HepG2 (cell line): ENCODE measurements around the gene FBXL2.

Source experiments
- ATF7 ChIP-seq, 2 experiments: fragments of 450-650 bp in 1 of 2; sonication (generic) in 1 of 2; formaldehyde crosslinking in 1 of 2; IDR thresholded peaks; 2 replicates each; pipeline versions ENCODE4 v1.4.0 to v1.6.1; 2016 to 2020; ENCODE audit warnings: antibody characterized with exemption in 1 of 2, mild to moderate bottlenecking in 1 of 2, missing genetic modification reagents in 1 of 2
- BCLAF1 ChIP-seq: fragments of 450-650 bp; IDR thresholded peaks from 2 replicates; pipeline ENCODE4 v1.6.1; 2017; ENCODE audit warnings: mild to moderate bottlenecking
- JUND ChIP-seq: sonication (generic); formaldehyde crosslinking; IDR thresholded peaks from 2 replicates; pipeline ENCODE4 v1.8.0; 2022; ENCODE audit warnings: mild to moderate bottlenecking, missing genetic modification reagents
- POLR2A ChIP-seq, 2 experiments: IDR thresholded peaks; 2 replicates each; pipeline ENCODE4 v1.6.1; 2011; ENCODE audit warnings: low read depth in 2 of 2, low read length in 2 of 2, mild to moderate bottlenecking in 1 of 2, moderate library complexity in 1 of 2; ENCODE audit not compliant: insufficient read depth in 1 of 2
- SMARCE1 ChIP-seq: fragments of 450-650 bp; IDR thresholded peaks from 2 replicates; pipeline ENCODE4 v1.6.1; 2017; ENCODE audit warnings: borderline replicate concordance
- TBP ChIP-seq: sonication (generic); formaldehyde crosslinking; IDR thresholded peaks from 2 replicates; pipeline ENCODE4 v1.5.0; 2020; ENCODE audit warnings: missing genetic modification reagents
- TOE1 ChIP-seq: sonication (generic); formaldehyde crosslinking; IDR thresholded peaks from 2 replicates; pipeline ENCODE4 v1.4.0; 2020; ENCODE audit warnings: mild to moderate bottlenecking, missing genetic modification reagents
- TP53 ChIP-seq: sonication (generic); formaldehyde crosslinking; conservative IDR thresholded peaks from 2 replicates; pipeline ENCODE4 v1.4.0; 2020; ENCODE audit warnings: missing genetic modification reagents
- USF2 ChIP-seq, 2 experiments: sonication (generic) in 1 of 2; formaldehyde crosslinking in 1 of 2; IDR thresholded peaks; 2 replicates each; pipeline versions ENCODE4 v1.5.1 to v1.6.1; 2011 to 2020; ENCODE audit warnings: borderline replicate concordance in 1 of 2, low read depth in 1 of 2, low read length in 1 of 2, mild to moderate bottlenecking in 1 of 2, missing genetic modification reagents in 1 of 2, moderate library complexity in 1 of 2
- ZBTB44 ChIP-seq: sonication (generic); formaldehyde crosslinking; IDR thresholded peaks from 2 replicates; pipeline ENCODE4 v1.4.0; 2020; ENCODE audit warnings: missing genetic modification reagents
- ZNF282 ChIP-seq: fragments of 450-650 bp; IDR thresholded peaks from 2 replicates; pipeline ENCODE4 v1.6.1; 2018; ENCODE audit not compliant: partially characterized antibody
- TF ChIP-seq, protein P1 (sequence below), 2 experiments: sonication (generic) in 1 of 2; formaldehyde crosslinking in 1 of 2; IDR thresholded peaks; 2 replicates each; pipeline versions ENCODE4 v1.4.0 to v1.6.1; 2018 to 2020; ENCODE audit warnings: missing genetic modification reagents in 2 of 2, borderline replicate concordance in 1 of 2, low read depth in 1 of 2, mild to moderate bottlenecking in 1 of 2, missing biosample characterization in 1 of 2
- TF ChIP-seq, protein P2 (sequence below): sonication (generic); formaldehyde crosslinking; IDR thresholded peaks from 2 replicates; pipeline ENCODE4 v1.5.0; 2020; ENCODE audit warnings: mild to moderate bottlenecking, missing genetic modification reagents
- TF ChIP-seq, protein P3 (sequence below): IDR thresholded peaks from 2 replicates; pipeline ENCODE4 v1.6.1; 2016; ENCODE audit warnings: low read depth, control low read depth

- TF ChIP-seq ATF7 (IDR thresholded peaks at IDR 0.05) = no peak
- TF ChIP-seq ATF7 (CRISPR knock-in tag; IDR thresholded peaks at IDR 0.05) = no peak
- no peak for TF ChIP-seq POLR2A (IDR thresholded peaks at IDR 0.05; ENCODE audit: insufficient read depth in 1 of 2, low read depth in 2 of 2, low read length in 2 of 2)
- no peak for TF ChIP-seq SMARCE1
- TF ChIP-seq TOE1 (CRISPR knock-in tag) = no peak
- TF ChIP-seq TBP (CRISPR knock-in tag) = no peak
- TF ChIP-seq, protein P1, sequence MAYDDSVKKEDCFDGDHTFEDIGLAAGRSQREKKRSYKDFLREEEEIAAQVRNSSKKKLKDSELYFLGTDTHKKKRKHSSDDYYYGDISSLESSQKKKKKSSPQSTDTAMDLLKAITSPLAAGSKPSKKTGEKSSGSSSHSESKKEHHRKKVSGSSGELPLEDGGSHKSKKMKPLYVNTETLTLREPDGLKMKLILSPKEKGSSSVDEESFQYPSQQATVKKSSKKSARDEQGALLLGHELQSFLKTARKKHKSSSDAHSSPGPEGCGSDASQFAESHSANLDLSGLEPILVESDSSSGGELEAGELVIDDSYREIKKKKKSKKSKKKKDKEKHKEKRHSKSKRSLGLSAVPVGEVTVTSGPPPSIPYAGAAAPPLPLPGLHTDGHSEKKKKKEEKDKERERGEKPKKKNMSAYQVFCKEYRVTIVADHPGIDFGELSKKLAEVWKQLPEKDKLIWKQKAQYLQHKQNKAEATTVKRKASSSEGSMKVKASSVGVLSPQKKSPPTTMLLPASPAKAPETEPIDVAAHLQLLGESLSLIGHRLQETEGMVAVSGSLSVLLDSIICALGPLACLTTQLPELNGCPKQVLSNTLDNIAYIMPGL (CRISPR knock-in tag; IDR thresholded peaks at IDR 0.05; ENCODE audit: borderline replicate concordance in 1 of 2, low read depth in 1 of 2) = no peak
- no peak for TF ChIP-seq ZBTB44 (CRISPR knock-in tag)
- TF ChIP-seq TP53 (CRISPR knock-in tag) = no peak
- TF ChIP-seq JUND (CRISPR knock-in tag) = no peak
- TF ChIP-seq BCLAF1 = no peak
- TF ChIP-seq ZNF282 = no peak
- TF ChIP-seq, protein P2, sequence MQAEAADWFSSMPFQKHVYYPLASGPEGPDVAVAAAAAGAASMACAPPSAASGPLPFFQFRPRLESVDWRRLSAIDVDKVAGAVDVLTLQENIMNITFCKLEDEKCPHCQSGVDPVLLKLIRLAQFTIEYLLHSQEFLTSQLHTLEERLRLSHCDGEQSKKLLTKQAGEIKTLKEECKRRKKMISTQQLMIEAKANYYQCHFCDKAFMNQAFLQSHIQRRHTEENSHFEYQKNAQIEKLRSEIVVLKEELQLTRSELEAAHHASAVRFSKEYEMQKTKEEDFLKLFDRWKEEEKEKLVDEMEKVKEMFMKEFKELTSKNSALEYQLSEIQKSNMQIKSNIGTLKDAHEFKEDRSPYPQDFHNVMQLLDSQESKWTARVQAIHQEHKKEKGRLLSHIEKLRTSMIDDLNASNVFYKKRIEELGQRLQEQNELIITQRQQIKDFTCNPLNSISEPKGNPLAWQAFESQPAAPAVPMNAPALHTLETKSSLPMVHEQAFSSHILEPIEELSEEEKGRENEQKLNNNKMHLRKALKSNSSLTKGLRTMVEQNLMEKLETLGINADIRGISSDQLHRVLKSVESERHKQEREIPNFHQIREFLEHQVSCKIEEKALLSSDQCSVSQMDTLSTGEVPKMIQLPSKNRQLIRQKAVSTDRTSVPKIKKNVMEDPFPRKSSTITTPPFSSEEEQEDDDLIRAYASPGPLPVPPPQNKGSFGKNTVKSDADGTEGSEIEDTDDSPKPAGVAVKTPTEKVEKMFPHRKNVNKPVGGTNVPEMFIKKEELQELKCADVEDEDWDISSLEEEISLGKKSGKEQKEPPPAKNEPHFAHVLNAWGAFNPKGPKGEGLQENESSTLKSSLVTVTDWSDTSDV (CRISPR knock-in tag) = no peak
- no peak for TF ChIP-seq USF2 (IDR thresholded peaks at IDR 0.05; ENCODE audit: low read depth, low read length)
- TF ChIP-seq USF2 (CRISPR knock-in tag; IDR thresholded peaks at IDR 0.05; ENCODE audit: borderline replicate concordance) = no peak
- TF ChIP-seq, protein P3, sequence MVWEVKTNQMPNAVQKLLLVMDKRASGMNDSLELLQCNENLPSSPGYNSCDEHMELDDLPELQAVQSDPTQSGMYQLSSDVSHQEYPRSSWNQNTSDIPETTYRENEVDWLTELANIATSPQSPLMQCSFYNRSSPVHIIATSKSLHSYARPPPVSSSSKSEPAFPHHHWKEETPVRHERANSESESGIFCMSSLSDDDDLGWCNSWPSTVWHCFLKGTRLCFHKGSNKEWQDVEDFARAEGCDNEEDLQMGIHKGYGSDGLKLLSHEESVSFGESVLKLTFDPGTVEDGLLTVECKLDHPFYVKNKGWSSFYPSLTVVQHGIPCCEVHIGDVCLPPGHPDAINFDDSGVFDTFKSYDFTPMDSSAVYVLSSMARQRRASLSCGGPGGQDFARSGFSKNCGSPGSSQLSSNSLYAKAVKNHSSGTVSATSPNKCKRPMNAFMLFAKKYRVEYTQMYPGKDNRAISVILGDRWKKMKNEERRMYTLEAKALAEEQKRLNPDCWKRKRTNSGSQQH (CRISPR knock-in tag) = no peak
These were observed 115.5 kb downstream of the FBXL2 start for GRCh38 chr3:33392703-33393125.
